Measurements from ENCODE around the gene ANO7.

Gene ANO7

GRCh38 chr2:241188361-241189092 is at the start of gene ANO7:
Gene ANO7 (plus strand): TSS chr2:241188677. CDS start chr2:241190064, 1,387 bp downstream.
- in situ Hi-C loops (cut with HindIII; ENCODE audit: low sequenced_read_pairs) = no loop called here

GRCh38 chr2:241139531-241140444 is 48.7 kb upstream of the ANO7 start:
- in situ Hi-C loops (cut with HindIII; ENCODE audit: low sequenced_read_pairs) = loop anchor here (5.0 kb wide), 1 partner anchor 32 kb away; no protein-coding TSS in a partner anchor

- in situ Hi-C loops (cut with HindIII; ENCODE audit: low sequenced_read_pairs) = loop anchor here (5.0 kb wide), 1 partner anchor 33 kb away; no protein-coding TSS in a partner anchor
Observed at GRCh38 chr2:241140445-241140840, 48.0 kb upstream of the ANO7 start.

- in situ Hi-C loops (cut with HindIII; ENCODE audit: low sequenced_read_pairs) = loop anchor here (5.0 kb wide), 1 partner anchor 34 kb away; no protein-coding TSS in a partner anchor
Observed at GRCh38 chr2:241141214-241141770, 47.2 kb upstream of the ANO7 start.

- in situ Hi-C loops (cut with HindIII; ENCODE audit: low sequenced_read_pairs) = loop anchor here (5.0 kb wide), 1 partner anchor 35 kb away; no protein-coding TSS in a partner anchor
Observed at GRCh38 chr2:241142063-241142462, 46.4 kb upstream of the ANO7 start.

GRCh38 chr2:241142593-241142992 is 45.9 kb upstream of the ANO7 start:
- in situ Hi-C loops (cut with HindIII; ENCODE audit: low sequenced_read_pairs) = loop anchor here (5.0 kb wide), 1 partner anchor 35 kb away; no protein-coding TSS in a partner anchor

GRCh38 chr2:241146286-241146685 is 42.2 kb upstream of the ANO7 start:
- in situ Hi-C loops (cut with HindIII; ENCODE audit: low sequenced_read_pairs) = no loop called here

GRCh38 chr2:241147336-241147735 is 41.1 kb upstream of the ANO7 start:
- in situ Hi-C loops (cut with HindIII; ENCODE audit: low sequenced_read_pairs) = no loop called here

GRCh38 chr2:241148239-241148638 is 40.2 kb upstream of the ANO7 start:
- in situ Hi-C loops (cut with HindIII; ENCODE audit: low sequenced_read_pairs) = no loop called here

- in situ Hi-C loops (cut with HindIII; ENCODE audit: low sequenced_read_pairs) = no loop called here
Observed at GRCh38 chr2:241148891-241149674, 39.4 kb upstream of the ANO7 start, which contains the start of gene PASK. Gene PASK (minus strand): TSS chr2:241149472. CDS start chr2:241143032, 6,440 bp downstream.

GRCh38 chr2:241149675-241149924 is 38.9 kb upstream of the ANO7 start:
- in situ Hi-C loops (cut with HindIII; ENCODE audit: low sequenced_read_pairs) = no loop called here

GRCh38 chr2:241149925-241150659 is 38.4 kb upstream of the ANO7 start, which contains the start of gene PPP1R7:
Gene PPP1R7 (plus strand): TSS chr2:241150467. CDS start chr2:241150496, 29 bp downstream.
- in situ Hi-C loops (cut with HindIII; ENCODE audit: low sequenced_read_pairs) = no loop called here

- in situ Hi-C loops (cut with HindIII; ENCODE audit: low sequenced_read_pairs) = no loop called here
Observed at GRCh38 chr2:241150660-241151530, 37.6 kb upstream of the ANO7 start.

- in situ Hi-C loops (cut with HindIII; ENCODE audit: low sequenced_read_pairs) = no loop called here
Observed at GRCh38 chr2:241151934-241152660, 36.4 kb upstream of the ANO7 start.

- in situ Hi-C loops (cut with HindIII; ENCODE audit: low sequenced_read_pairs) = no loop called here
Observed at GRCh38 chr2:241153616-241154015, 34.9 kb upstream of the ANO7 start.

- in situ Hi-C loops (cut with HindIII; ENCODE audit: low sequenced_read_pairs) = no loop called here
Observed at GRCh38 chr2:241154915-241155314, 33.6 kb upstream of the ANO7 start.

- in situ Hi-C loops (cut with HindIII; ENCODE audit: low sequenced_read_pairs) = no loop called here
Observed at GRCh38 chr2:241155936-241156335, 32.5 kb upstream of the ANO7 start.

GRCh38 chr2:241156971-241157441 is 31.5 kb upstream of the ANO7 start:
- in situ Hi-C loops (cut with HindIII; ENCODE audit: low sequenced_read_pairs) = no loop called here

Measured in endothelial cell of hepatic sinusoid (primary cell).